Endometrial microvascular endothelial cells (primary cell): Measurements from ENCODE around the gene TRIM43B. TPM values are rescaled to one million over a fixed set of nuclear protein-coding genes. Genes with fewer than 3 reads are reported as not detected.
"Not testable (repeated sequence)": the region's sequence is repeated elsewhere in the genome, so short reads cannot be mapped to it uniquely, and the experiment has no call there.

ENCODE experiments used
- in situ Hi-C: cut with HindIII; loops from 2 replicates; pipeline ENCODE4 v1.10.0; 2017; ENCODE audit warnings: low sequenced_read_pairs, low pct_unique_long_range_greater_than_20kb; ENCODE audit errors: inconsistent ontology term
- total RNA-seq: library from RNA; depleted of rRNA; stranded (reverse); fragments of >200 nt; gene quantifications from one replicate; pipeline ENCODE4 v1.2.3, GENCODE V29; 2015; ENCODE audit errors: inconsistent ontology term

Gene TRIM43B
- total RNA-seq, 1 donor from 2014 or later: not detected

GRCh38 chr2:95435162-95435871 lies 49.2 kb downstream of the TRIM43B start:
- in situ Hi-C loops: not testable (repeated sequence)

DNA sequence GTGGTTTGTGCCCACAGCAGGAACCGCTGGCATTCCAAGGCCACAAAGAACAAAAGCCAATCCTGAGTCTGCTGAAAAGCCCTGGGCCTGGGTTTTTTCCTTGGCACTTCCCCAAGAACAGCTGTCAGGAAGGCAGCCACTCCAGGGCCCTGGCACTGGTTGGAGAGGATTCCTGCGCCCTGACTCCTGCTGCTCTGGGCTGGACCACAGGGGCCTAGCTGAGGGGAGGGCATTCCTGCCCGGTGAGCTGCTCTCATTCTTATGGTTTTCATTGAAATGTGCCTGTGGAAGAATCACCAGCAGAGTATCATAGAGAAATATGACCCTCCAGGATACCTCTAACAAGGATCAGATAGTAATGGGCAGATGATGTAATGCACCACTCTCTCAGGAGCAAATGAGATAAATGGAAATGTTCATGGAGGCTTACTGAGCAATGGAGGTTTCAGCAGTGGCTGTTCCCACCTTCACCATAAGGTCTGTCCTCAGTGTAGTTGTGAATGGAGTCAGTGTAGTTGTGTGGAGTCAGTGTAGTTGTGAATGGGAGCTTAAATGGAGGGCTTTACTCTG lies 50.0 kb downstream of the TRIM43B start:
- in situ Hi-C loops: not testable (repeated sequence)

DNA sequence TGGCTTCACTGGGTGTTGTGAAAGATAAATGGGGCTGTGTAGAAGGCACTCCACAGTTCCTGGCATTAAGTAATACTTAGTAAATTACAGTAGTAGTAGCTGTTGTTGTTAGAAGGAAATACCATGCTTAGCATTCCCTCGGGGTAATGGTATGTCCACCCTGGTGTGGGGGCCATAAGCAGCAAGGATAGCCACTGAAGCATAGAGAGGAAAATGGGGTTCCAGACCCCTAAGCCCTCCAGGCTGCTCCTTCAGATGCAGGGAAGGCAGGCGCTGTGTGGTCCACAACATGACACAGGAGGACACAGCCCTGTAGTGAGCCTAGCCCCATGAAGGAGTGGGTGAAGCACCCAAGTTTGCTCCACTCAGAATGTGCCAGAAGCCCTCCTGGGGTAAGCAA lies 50.6 kb downstream of the TRIM43B start:
- in situ Hi-C loops: not testable (repeated sequence)

- in situ Hi-C loops: not testable (repeated sequence)
Observed at GRCh38 chr2:95433373-95433772, 51.2 kb downstream of the TRIM43B start.

DNA sequence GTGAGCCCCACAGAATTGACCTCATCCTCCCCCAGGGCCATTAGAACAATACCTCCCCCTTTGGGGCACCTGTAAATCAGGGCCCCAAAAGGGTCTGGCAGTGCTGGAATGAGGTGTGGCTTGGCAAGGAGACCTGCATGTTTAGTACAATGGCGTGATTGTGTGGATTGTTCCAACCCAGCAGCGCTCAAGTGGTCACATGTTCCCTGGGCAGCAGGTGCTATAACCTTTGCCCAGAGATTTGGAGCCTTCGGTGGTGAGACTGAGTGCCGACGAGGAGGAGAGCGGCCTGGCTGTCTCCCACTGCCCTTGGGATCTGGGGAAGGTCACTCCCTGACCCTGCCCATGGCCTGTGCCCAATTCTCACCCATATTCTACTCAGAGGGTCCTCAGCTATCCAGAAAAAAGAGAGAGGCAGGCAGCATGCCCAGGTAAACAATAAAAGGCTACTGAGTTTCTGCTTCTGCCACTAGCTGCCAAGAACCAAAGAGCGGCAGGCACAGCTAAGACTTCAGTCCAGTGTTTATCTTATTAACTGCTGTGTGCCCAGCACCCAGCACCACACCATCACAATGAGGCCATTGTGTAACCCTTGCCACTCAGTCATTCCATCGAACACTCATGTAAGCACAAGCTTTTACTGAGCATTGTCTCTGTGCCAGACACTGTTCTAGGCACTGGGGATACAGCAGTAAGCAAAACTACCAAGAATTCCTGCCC lies 54.6 kb downstream of the TRIM43B start:
- in situ Hi-C loops: not testable (repeated sequence)

DNA sequence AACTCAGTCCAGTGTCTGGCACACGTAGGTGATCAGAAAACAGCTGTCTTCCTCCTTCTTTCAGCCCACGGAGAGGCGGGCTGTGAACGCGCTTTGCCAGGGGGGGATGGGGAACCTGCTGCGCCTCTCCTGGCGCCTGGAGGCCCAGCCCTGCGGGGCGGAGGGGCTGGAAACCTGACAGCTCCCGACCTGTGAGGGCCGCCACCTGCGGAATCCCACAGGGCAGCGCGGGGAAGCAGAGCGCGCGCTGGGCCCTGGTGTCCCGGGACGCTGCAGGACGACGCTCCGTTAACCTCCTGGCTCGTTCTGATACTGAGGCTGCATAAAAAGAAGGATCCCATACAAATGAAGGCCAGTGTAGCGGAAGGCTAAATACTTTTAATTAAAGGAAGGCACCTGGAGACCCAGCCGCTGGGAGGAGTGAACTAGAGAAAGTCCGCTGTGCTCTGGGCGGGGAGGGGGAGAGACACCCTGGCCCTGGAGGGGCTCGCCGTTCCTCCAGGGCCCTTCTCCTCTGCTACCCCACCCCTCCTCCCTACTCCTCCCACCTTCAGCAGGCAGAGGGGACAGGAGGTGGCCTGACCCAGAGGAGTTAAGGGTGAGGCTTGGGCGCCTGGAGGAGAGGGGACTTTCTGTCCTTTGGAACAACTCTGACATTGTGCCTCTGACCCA lies 57.2 kb downstream of the TRIM43B start:
- in situ Hi-C loops: not testable (repeated sequence)

Other genes starting within 250 kb of the TRIM43B start
- not detected for gene PROM2, start 210.3 kb downstream of the TRIM43B start, total RNA-seq
- not detected for gene KCNIP3, start 187.4 kb downstream of the TRIM43B start, total RNA-seq
- 35.2 TPM for gene FAHD2A, start 82.0 kb downstream of the TRIM43B start, total RNA-seq
- not detected for gene TRIM43, start 107.2 kb upstream of the TRIM43B start, total RNA-seq